Measurements from ENCODE around the gene FUT9.

Gene FUT9

GRCh38 chr6:96211341-96211740, 195.6 kb downstream of the FUT9 start:
- TF ChIP-seq CTCF (IDR thresholded peaks at IDR 0.05; ENCODE audit: insufficient read depth, low read length, missing control alignments) = no peak
- ChIA-PET CTCF (no interaction called here), POLR2A (no interaction called here)
- no peak for DNase-seq (ENCODE audit: low read depth, low spot score)
- no peak overlapping the region for H3K4me3 ChIP-seq (ENCODE audit: low read depth, low read length)

- TF ChIP-seq CTCF (IDR thresholded peaks at IDR 0.05; ENCODE audit: insufficient read depth, low read length, missing control alignments) = no peak
- no peak for DNase-seq (ENCODE audit: low read depth, low spot score)
- no peak overlapping the region for H3K4me3 ChIP-seq (ENCODE audit: low read depth, low read length)
- ChIA-PET POLR2A (no interaction called here), CTCF (no interaction called here)
Observed at GRCh38 chr6:96212066-96212465, 196.3 kb downstream of the FUT9 start.

- CTCF ChIA-PET = no interaction called here
- POLR2A ChIA-PET = no interaction called here
- no peak for TF ChIP-seq CTCF (IDR thresholded peaks at IDR 0.05; ENCODE audit: insufficient read depth, low read length, missing control alignments)
- no peak for DNase-seq (ENCODE audit: low read depth, low spot score)
- H3K4me3 ChIP-seq (ENCODE audit: low read depth, low read length) = no peak overlapping the region
Observed at GRCh38 chr6:96213784-96214183, 198.0 kb downstream of the FUT9 start.

GRCh38 chr6:96223695-96224094, 207.9 kb downstream of the FUT9 start:
- TF ChIP-seq CTCF (IDR thresholded peaks at IDR 0.05; ENCODE audit: insufficient read depth, low read length, missing control alignments) = no peak
- POLR2A ChIA-PET = no interaction called here
- no peak overlapping the region for H3K4me3 ChIP-seq (ENCODE audit: low read depth, low read length)
- DNase-seq (ENCODE audit: low read depth, low spot score) = no peak
- CTCF ChIA-PET = no interaction called here

- H3K4me3 ChIP-seq (ENCODE audit: low read depth, low read length) = no peak overlapping the region
- ChIA-PET POLR2A (no interaction called here), CTCF (no interaction called here)
- no peak for DNase-seq (ENCODE audit: low read depth, low spot score)
- no peak for TF ChIP-seq CTCF (IDR thresholded peaks at IDR 0.05; ENCODE audit: insufficient read depth, low read length, missing control alignments)
Observed at GRCh38 chr6:96227135-96227534, 211.4 kb downstream of the FUT9 start.

GRCh38 chr6:96234444-96234843, 218.7 kb downstream of the FUT9 start:
- ChIA-PET POLR2A (no interaction called here), CTCF (no interaction called here)
- no peak for DNase-seq (ENCODE audit: low read depth, low spot score)
- no peak for TF ChIP-seq CTCF (IDR thresholded peaks at IDR 0.05; ENCODE audit: insufficient read depth, low read length, missing control alignments)
- H3K4me3 ChIP-seq (ENCODE audit: low read depth, low read length) = no peak overlapping the region

All from AG04449 (cell line).